NCI-H1417 treated with DMSO at 0.1 percent for 48 hours (cell line): ENCODE results near the gene ZCCHC10.
"Not testable (repeated sequence)": the region's sequence is repeated elsewhere in the genome, so short reads cannot be mapped to it uniquely, and the experiment has no call there.

Experiments used
- DNase-seq: peaks from one replicate; lab custom pipeline; 2025; lab: John Stamatoyannopoulos, UW

Gene ZCCHC10

GRCh38 chr5:132976852-132977251 lies 49.5 kb downstream of the ZCCHC10 start:
- no peak for DNase-seq

- not testable (repeated sequence) for DNase-seq
These were observed 53.9 kb downstream of the ZCCHC10 start for GRCh38 chr5:132972436-132972828.

- DNase-seq: no peak
These were observed 54.6 kb downstream of the ZCCHC10 start for GRCh38 chr5:132971483-132972435.

- DNase-seq: no peak
These were observed 61.2 kb downstream of the ZCCHC10 start for GRCh38 chr5:132965120-132965519.

- no peak for DNase-seq
These were observed 62.9 kb downstream of the ZCCHC10 start, which contains the start of gene AFF4 for GRCh38 chr5:132963171-132964104. Gene AFF4 (minus strand): TSS chr5:132963634. CDS start chr5:132937189, 26,445 bp downstream.

- DNase-seq: no peak
These were observed 63.8 kb downstream of the ZCCHC10 start for GRCh38 chr5:132962429-132963021.

GRCh38 chr5:132961887-132962286 lies 64.5 kb downstream of the ZCCHC10 start:
- no peak for DNase-seq

GRCh38 chr5:132961123-132961815 lies 65.1 kb downstream of the ZCCHC10 start:
- DNase-seq: not testable (repeated sequence)

- DNase-seq: not testable (repeated sequence)
These were observed 70.1 kb downstream of the ZCCHC10 start for GRCh38 chr5:132956166-132956799.

GRCh38 chr5:132953710-132954109 lies 72.6 kb downstream of the ZCCHC10 start:
- no peak for DNase-seq

- DNase-seq: no peak
These were observed 73.5 kb downstream of the ZCCHC10 start for GRCh38 chr5:132952829-132953228.

- no peak for DNase-seq
These were observed 74.5 kb downstream of the ZCCHC10 start for GRCh38 chr5:132951897-132952296.

- DNase-seq: no peak
These were observed 77.2 kb downstream of the ZCCHC10 start for GRCh38 chr5:132949136-132949535.

GRCh38 chr5:132947671-132948070 lies 78.7 kb downstream of the ZCCHC10 start:
- no peak for DNase-seq
